ENCODE results near the gene CRLF1.

- TF ChIP-seq, protein P1, sequence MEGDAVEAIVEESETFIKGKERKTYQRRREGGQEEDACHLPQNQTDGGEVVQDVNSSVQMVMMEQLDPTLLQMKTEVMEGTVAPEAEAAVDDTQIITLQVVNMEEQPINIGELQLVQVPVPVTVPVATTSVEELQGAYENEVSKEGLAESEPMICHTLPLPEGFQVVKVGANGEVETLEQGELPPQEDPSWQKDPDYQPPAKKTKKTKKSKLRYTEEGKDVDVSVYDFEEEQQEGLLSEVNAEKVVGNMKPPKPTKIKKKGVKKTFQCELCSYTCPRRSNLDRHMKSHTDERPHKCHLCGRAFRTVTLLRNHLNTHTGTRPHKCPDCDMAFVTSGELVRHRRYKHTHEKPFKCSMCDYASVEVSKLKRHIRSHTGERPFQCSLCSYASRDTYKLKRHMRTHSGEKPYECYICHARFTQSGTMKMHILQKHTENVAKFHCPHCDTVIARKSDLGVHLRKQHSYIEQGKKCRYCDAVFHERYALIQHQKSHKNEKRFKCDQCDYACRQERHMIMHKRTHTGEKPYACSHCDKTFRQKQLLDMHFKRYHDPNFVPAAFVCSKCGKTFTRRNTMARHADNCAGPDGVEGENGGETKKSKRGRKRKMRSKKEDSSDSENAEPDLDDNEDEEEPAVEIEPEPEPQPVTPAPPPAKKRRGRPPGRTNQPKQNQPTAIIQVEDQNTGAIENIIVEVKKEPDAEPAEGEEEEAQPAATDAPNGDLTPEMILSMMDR (IDR thresholded peaks at IDR 0.05), result no peak
- no peak for TF ChIP-seq CHD2 (IDR thresholded peaks at IDR 0.05; ENCODE audit: low read length, partially characterized antibody)
- no peak for TF ChIP-seq KDM5A (IDR thresholded peaks at IDR 0.05)
- no peak for TF ChIP-seq TP53 (CRISPR knock-in tag; IDR thresholded peaks at IDR 0.05)
- TF ChIP-seq ATOH8 (CRISPR knock-in tag; IDR thresholded peaks at IDR 0.05; ENCODE audit: low read depth), result no peak
- no peak for TF ChIP-seq EP300 (IDR thresholded peaks at IDR 0.05)
- no peak for TF ChIP-seq NFE2L2 (conservative IDR thresholded peaks at IDR 0.05; ENCODE audit: low read length)
- no peak for TF ChIP-seq PHF8 (IDR thresholded peaks at IDR 0.05; ENCODE audit: borderline replicate concordance, low read depth)
- no peak for TF ChIP-seq CEBPB (IDR thresholded peaks at IDR 0.05)
- TF ChIP-seq POLR2A (IDR thresholded peaks at IDR 0.05; ENCODE audit: low read length), result no peak
- TF ChIP-seq, protein P2, sequence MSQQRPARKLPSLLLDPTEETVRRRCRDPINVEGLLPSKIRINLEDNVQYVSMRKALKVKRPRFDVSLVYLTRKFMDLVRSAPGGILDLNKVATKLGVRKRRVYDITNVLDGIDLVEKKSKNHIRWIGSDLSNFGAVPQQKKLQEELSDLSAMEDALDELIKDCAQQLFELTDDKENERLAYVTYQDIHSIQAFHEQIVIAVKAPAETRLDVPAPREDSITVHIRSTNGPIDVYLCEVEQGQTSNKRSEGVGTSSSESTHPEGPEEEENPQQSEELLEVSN (IDR thresholded peaks at IDR 0.05; ENCODE audit: borderline replicate concordance, low read depth), result no peak
- TF ChIP-seq CBX2 (IDR thresholded peaks at IDR 0.05; ENCODE audit: borderline replicate concordance, low read depth), result no peak
- TF ChIP-seq JUN (IDR thresholded peaks at IDR 0.05), result no peak
Measured at GRCh38 chr19:18635831-18636182, 29.2 kb upstream of the CRLF1 start.
